ENCODE data around the gene NCBP1.
"Not testable (repeated sequence)": the region's sequence is repeated elsewhere in the genome, so short reads cannot be mapped to it uniquely, and the experiment has no call there.

The NCBP1 gene

GRCh38 chr9:97632985-97633858, at the start of gene NCBP1, which contains the start of gene TSTD2:
Gene NCBP1 (plus strand): TSS chr9:97633821. CDS start chr9:97633882, 61 bp downstream.
Gene TSTD2 (minus strand): TSS chr9:97633368. CDS start chr9:97627562, 5,806 bp downstream.
- DNase-seq, result peak; percentile 98

GRCh38 chr9:97584778-97585177, 48.8 kb upstream of the NCBP1 start:
- DNase-seq, result not testable (repeated sequence)

GRCh38 chr9:97586909-97587308, 46.7 kb upstream of the NCBP1 start:
- not testable (repeated sequence) for DNase-seq

GRCh38 chr9:97591535-97591934, 42.1 kb upstream of the NCBP1 start:
- no peak for DNase-seq

- no peak for DNase-seq
Measured at GRCh38 chr9:97592126-97592525, 41.5 kb upstream of the NCBP1 start.

- DNase-seq, result no peak
Measured at GRCh38 chr9:97593960-97594359, 39.7 kb upstream of the NCBP1 start.

- DNase-seq, result no peak
Measured at GRCh38 chr9:97594381-97594921, 39.2 kb upstream of the NCBP1 start.

- no peak for DNase-seq
Measured at GRCh38 chr9:97596906-97597305, 36.7 kb upstream of the NCBP1 start.

- DNase-seq, result peak; percentile 85
Measured at GRCh38 chr9:97598461-97599288, 34.9 kb upstream of the NCBP1 start.

GRCh38 chr9:97599314-97599846, 34.2 kb upstream of the NCBP1 start:
- no peak for DNase-seq

- no peak for DNase-seq
Measured at GRCh38 chr9:97600531-97601227, 32.9 kb upstream of the NCBP1 start.

GRCh38 chr9:97601228-97601898, 32.3 kb upstream of the NCBP1 start:
- no peak for DNase-seq

- DNase-seq, result no peak
Measured at GRCh38 chr9:97602430-97602829, 31.2 kb upstream of the NCBP1 start.

- DNase-seq, result no peak
Measured at GRCh38 chr9:97604901-97605645, 28.5 kb upstream of the NCBP1 start.

GRCh38 chr9:97615439-97616072, 18.1 kb upstream of the NCBP1 start:
- DNase-seq, result peak; percentile 68

GRCh38 chr9:97617939-97618416, 15.6 kb upstream of the NCBP1 start:
- peak; percentile 37 for DNase-seq

- not testable (repeated sequence) for DNase-seq
Measured at GRCh38 chr9:97620063-97620462, 13.6 kb upstream of the NCBP1 start.

GRCh38 chr9:97622483-97622882, 11.1 kb upstream of the NCBP1 start:
- DNase-seq, result not testable (repeated sequence)

GRCh38 chr9:97623946-97624345, 9.7 kb upstream of the NCBP1 start:
- no peak for DNase-seq

GRCh38 chr9:97625620-97626019, 8.0 kb upstream of the NCBP1 start:
- DNase-seq, result no peak

Measured in activated CD4-positive, alpha-beta T cell treated with anti-CD3 and anti-CD28 coated beads, Interleukin-2, Interleukin-6, amounts not matched to agents 100 ng/mL and 50 ng/mL, durations not matched to agents 16 hours and 8 hours (primary cell).